Measurements from ENCODE around the gene SEPSECS.

Gene SEPSECS

GRCh38 chr4:25076625-25077398, 83.4 kb downstream of the SEPSECS start:
- DNase-seq = no peak

DNA sequence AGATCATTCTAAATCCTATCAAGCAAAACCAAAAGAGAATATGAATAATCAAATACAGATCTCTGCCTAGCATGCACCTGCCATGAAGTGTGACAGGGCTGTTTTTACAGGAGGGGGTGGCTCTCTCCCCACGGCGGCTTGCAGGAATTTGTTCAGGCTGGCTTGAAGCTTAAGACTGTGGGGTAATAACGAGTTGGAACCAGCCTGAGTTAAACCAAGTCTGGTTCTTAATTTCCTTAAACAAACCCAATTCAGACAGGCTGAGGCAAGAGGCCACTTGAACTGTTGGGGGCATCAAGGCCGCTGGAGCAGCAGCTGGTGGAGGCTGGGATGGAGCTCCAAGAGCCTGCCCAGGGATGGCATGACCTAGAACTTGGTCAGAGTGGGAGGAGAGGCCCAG, 84.4 kb downstream of the SEPSECS start:
- no peak for DNase-seq

GRCh38 chr4:25075129-25075528, 85.1 kb downstream of the SEPSECS start:
- no peak for DNase-seq

DNA sequence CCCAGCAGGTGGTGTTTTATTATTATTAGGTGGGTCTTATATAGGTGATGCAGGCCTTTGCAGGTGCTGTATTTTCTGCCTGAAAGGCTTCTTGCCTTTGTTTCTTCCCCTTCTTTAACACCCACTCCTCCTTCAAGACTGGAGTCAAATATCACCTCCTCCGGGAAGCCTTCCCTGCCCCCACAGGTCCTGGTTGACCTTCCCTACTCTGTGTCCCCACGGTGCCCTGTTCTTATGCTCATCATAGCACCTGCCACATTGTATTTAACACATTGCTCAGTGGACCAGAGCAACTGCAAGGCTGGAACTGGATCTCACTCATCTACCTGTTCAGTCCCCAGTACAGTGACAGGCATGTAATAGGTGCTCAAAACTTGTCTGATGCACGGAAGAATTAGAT, 89.7 kb downstream of the SEPSECS start:
- no peak for DNase-seq
